ENCODE results near the gene FAAP100.

Gene FAAP100

DNA sequence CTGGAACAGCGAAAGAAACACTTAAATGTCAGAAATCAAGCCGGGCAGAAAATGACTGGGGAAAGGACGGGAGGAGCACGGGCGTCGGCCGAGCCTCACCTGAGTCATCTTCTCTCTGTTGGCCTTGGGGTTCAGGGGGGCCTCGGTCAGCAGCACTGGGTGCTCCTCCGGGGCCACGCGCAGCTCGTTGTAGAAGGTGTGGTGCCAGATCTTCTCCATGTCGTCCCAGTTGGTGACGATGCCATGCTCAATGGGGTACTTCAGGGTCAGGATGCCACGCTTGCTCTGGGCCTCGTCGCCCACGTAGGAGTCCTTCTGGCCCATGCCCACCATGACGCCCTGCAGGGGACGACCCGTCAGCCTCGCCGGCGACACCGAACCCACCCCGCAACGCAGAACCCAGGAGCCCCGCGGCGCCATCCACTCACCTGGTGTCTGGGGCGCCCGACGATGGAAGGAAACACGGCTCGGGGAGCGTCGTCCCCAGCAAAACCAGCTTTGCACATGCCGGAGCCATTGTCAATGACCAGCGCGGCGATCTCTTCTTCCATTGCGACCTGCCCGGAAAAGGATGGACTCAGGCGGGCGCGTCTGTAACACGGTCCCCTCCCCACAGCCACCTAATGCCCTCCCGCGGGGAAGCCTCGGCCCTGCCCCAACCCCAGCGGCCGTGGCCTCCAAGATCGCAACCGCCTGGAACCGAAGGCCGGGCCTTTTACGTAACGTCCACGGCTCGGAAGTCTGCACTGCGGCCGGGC lies 40.2 kb downstream of the FAAP100 start:
- H3K36me3 Mint-ChIP-seq (ENCODE audit: low read depth) = peaks cover 46% of the 10 kb centered on the region
- peak overlapping the region; percentile 98 for H3K27ac Mint-ChIP-seq
- no peak for DNase-seq
- no peak for TF ChIP-seq CTCF (IDR thresholded peaks at IDR 0.05)
- peak overlapping the region; percentile 100 for H3K4me3 Mint-ChIP-seq
- H3K9me3 Mint-ChIP-seq = peaks cover 19% of the 10 kb centered on the region
- peaks cover 10% of the 10 kb centered on the region for H3K27me3 Mint-ChIP-seq (ENCODE audit: low read depth, poor library complexity)
- H3K4me1 Mint-ChIP-seq = peaks cover 51% of the 10 kb centered on the region

DNA sequence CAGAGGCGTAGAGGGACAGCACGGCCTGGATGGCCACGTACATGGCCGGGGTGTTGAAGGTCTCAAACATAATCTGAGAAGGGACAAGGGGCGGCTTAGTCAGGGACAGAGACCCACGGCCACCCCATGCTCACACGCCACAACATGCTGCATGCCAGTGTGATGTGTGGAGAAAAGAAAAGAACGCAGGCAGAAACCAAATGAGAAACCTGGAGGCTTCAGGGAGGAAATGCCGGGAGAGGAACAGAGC lies 40.7 kb downstream of the FAAP100 start:
- H3K4me1 Mint-ChIP-seq = peaks cover 46% of the 10 kb centered on the region
- TF ChIP-seq CTCF (IDR thresholded peaks at IDR 0.05) = no peak
- peak overlapping the region; percentile 100 for H3K4me3 Mint-ChIP-seq
- peaks cover 46% of the 10 kb centered on the region for H3K36me3 Mint-ChIP-seq (ENCODE audit: low read depth)
- peak overlapping the region; percentile 98 for H3K27ac Mint-ChIP-seq
- no peak for DNase-seq
- H3K27me3 Mint-ChIP-seq (ENCODE audit: low read depth, poor library complexity) = peaks cover 12% of the 10 kb centered on the region
- peaks cover 19% of the 10 kb centered on the region for H3K9me3 Mint-ChIP-seq

GRCh38 chr17:81510785-81511553 lies 41.2 kb downstream of the FAAP100 start:
- DNase-seq = no peak
- no peak for TF ChIP-seq CTCF (IDR thresholded peaks at IDR 0.05)
- H3K27me3 Mint-ChIP-seq (ENCODE audit: low read depth, poor library complexity) = peaks cover 17% of the 10 kb centered on the region
- H3K4me1 Mint-ChIP-seq = peaks cover 41% of the 10 kb centered on the region
- peaks cover 46% of the 10 kb centered on the region for H3K36me3 Mint-ChIP-seq (ENCODE audit: low read depth)
- peaks cover 19% of the 10 kb centered on the region for H3K9me3 Mint-ChIP-seq
- H3K4me3 Mint-ChIP-seq = peak overlapping the region; percentile 100
- peak overlapping the region; percentile 98 for H3K27ac Mint-ChIP-seq

DNA sequence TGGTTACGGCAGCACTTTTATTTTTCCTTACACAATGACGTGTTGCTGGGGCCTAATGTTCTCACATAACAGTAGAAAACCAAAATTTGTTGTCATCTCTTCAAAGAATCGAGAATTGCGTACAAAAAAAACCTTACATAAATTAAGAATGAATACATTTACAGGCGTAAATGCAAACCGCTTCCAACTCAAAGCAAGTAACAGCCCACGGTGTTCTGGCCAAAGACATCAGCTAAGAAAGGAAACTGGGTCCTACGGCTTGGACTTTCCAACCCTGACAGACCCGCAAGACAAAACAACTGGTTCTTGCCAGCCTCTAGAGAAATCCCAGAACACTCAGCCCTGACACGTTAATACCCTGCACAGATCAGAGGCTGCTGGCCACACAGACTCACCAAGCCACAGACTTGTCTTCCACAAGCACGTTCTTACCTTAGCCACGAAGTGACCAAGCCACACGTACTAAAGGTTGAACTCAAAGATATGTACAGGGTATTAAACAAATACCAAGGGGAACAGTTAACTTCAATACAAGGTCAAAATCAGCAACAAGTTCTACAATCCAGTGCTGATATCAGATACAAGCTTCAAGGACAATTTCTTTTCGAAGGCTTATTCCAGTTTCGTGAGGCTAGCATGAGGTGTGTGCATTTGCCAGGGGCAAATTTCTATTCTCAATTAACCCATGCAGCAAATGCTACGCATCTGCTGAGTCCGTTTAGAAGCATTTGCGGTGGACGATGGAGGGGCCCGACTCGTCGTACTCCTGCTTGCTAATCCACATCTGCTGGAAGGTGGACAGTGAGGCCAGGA lies 42.0 kb downstream of the FAAP100 start:
- H3K4me1 Mint-ChIP-seq = peaks cover 33% of the 10 kb centered on the region
- peak overlapping the region; percentile 83 for H3K27ac Mint-ChIP-seq
- no peak for DNase-seq
- H3K27me3 Mint-ChIP-seq (ENCODE audit: low read depth, poor library complexity) = peaks cover 22% of the 10 kb centered on the region
- peak overlapping the region; percentile 100 for H3K4me3 Mint-ChIP-seq
- peaks cover 19% of the 10 kb centered on the region for H3K9me3 Mint-ChIP-seq
- TF ChIP-seq CTCF (IDR thresholded peaks at IDR 0.05) = no peak
- H3K36me3 Mint-ChIP-seq (ENCODE audit: low read depth) = peaks cover 46% of the 10 kb centered on the region

DNA sequence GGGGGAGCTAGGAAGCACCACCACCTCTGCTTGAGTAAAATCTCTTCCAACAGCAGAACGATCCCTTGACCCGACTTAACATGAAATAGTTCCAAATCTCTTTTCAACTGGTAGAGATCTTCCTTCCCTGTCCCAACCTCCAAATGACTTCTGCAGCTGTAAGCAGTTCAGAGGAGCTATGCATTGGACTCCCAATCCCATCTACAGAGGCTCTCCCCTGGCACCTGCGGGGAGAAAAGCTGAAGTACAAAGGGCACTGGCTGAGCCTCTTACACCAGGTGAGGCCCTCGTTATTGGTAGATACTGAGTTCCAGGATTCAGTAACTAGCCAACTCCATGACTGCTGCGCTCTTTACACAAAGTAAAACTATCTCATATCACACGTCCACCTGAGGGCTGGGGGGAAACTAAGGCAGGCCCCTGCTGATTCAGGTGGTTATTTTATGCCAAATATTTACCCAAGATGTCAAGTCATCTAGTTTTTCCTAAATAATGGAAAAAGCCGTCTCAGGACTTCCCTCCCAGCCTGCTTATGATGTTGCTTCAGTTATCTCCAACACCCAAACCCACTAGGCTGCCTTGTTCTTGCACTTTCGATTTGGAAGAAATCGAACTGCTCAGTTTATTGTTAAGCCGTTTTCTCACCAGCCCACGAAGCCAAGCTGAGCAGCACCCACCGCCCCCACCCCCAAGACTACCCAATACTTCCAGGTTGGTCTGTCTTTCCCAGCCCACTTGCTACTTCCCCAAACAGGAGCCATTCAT lies 42.8 kb downstream of the FAAP100 start:
- H3K36me3 Mint-ChIP-seq (ENCODE audit: low read depth) = peaks cover 46% of the 10 kb centered on the region
- no peak for TF ChIP-seq CTCF (IDR thresholded peaks at IDR 0.05)
- peaks cover 32% of the 10 kb centered on the region for H3K4me1 Mint-ChIP-seq
- peaks cover 24% of the 10 kb centered on the region for H3K27me3 Mint-ChIP-seq (ENCODE audit: low read depth, poor library complexity)
- H3K9me3 Mint-ChIP-seq = peaks cover 19% of the 10 kb centered on the region
- peak overlapping the region; percentile 100 for H3K4me3 Mint-ChIP-seq
- DNase-seq = no peak
- H3K27ac Mint-ChIP-seq = peak overlapping the region; percentile 74

Data from nephron progenitor cell (in vitro differentiated cells).